GM12873 (cell line): ENCODE measurements around the gene MLST8.

Experiments
- CTCF ChIP-seq: IDR thresholded peaks from 2 replicates; pipeline ENCODE4 v1.5.1; 2012; ENCODE audit warnings: low read depth, mild to moderate bottlenecking, moderate library complexity, low read length, control low read depth; ENCODE audit not compliant: insufficient read depth; ENCODE audit errors: missing control alignments

Gene MLST8

GRCh38 chr16:2186064-2186463 is 19.2 kb upstream of the MLST8 start:
- no peak for TF ChIP-seq CTCF

- no peak for TF ChIP-seq CTCF
These were observed 18.7 kb upstream of the MLST8 start for GRCh38 chr16:2186505-2186904.

GRCh38 chr16:2187212-2187611 is 18.0 kb upstream of the MLST8 start:
- no peak for TF ChIP-seq CTCF

- no peak for TF ChIP-seq CTCF
These were observed 16.9 kb upstream of the MLST8 start for GRCh38 chr16:2188395-2188794.

- TF ChIP-seq CTCF: no peak
These were observed 15.9 kb upstream of the MLST8 start for GRCh38 chr16:2189252-2189893.

- no peak for TF ChIP-seq CTCF
These were observed 15.1 kb upstream of the MLST8 start for GRCh38 chr16:2190002-2190658.

- no peak for TF ChIP-seq CTCF
These were observed 14.4 kb upstream of the MLST8 start for GRCh38 chr16:2190659-2191445.
